Measurements from ENCODE around the gene MPPED1. TPM values are rescaled to one million over a fixed set of nuclear protein-coding genes. Genes with fewer than 3 reads are reported as not detected.
A peak's percentile ranks its signal among the peaks of the same experiment; 100 is the strongest.

Gene MPPED1
- total RNA-seq, 6 donors from 2014 or later: not detected

DNA sequence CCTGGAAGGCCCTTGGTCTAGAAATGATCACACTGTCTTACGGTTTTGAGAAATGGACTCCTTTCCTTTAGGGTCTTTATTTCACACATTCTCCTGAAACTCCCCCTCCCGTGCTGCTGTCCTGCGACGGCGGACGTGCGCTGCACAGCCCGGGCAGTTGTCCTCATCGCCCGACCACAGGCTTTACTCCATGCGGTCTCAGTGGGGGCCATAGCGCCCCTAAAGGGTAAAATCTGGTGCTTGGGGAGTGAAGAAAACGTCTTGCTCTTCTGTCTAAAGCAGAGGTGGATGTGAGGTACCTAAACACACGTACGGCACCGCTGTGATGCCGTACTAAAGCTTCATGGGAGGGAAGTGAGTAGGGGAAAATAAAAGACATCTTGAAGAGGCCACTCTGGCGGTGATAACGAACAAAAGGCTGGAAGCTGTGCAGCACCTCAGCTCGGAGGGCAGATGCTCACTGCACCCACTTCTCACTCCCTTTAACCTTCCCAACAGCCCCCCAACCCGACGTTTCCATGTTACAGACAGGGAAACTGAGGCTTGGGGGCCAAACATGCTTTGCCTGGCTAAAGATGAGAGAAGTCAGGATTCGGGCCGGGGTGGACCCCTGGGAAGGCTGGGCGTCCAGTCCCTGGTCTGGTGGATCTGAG lies 22.6 kb downstream of the MPPED1 start:
- TF ChIP-seq CTCF (IDR thresholded peaks at IDR 0.05) (no peak), EP300 (IDR thresholded peaks at IDR 0.05) (no peak), POLR2A (IDR thresholded peaks at IDR 0.05) (no peak), POLR2AphosphoS5 (IDR thresholded peaks at IDR 0.05) (no peak)
- no peak overlapping the region for H3K4me3 ChIP-seq
- no peaks in the 10 kb centered on the region for H3K27me3 ChIP-seq
- no peaks in the 10 kb centered on the region for H3K4me1 ChIP-seq
- H3K27ac ChIP-seq: no peak overlapping the region
- no peaks in the 10 kb centered on the region for H3K36me3 ChIP-seq
- no peak for ATAC-seq (ENCODE audit: low FRiP score in 2 of 2)
- DNase-seq: no peak
- 65 to 72% methylated on average over 25 of the region's 25 CpGs for WGBS, 2 donors
- H3K9me3 ChIP-seq: no peaks in the 10 kb centered on the region

DNA sequence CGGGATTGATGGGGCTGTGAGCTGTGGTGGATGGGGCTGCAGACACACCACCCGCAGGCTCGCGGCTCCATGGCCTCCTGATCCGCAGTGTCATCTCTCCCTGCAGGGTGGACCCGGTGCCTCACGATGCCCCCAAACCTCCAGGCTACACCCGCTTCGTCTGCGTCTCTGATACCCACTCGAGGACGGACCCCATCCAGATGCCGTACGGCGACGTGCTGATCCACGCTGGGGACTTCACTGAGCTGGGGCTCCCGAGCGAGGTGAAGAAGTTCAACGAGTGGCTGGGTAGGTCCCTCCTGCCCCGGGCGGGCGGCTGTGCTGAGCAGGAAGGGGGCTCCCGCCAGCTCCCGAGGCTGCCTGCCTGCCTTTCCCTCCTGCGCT lies 23.1 kb downstream of the MPPED1 start:
- no peak overlapping the region for H3K4me3 ChIP-seq
- TF ChIP-seq POLR2A (IDR thresholded peaks at IDR 0.05): no peak
- no peak for TF ChIP-seq EP300 (IDR thresholded peaks at IDR 0.05)
- no peak for TF ChIP-seq CTCF (IDR thresholded peaks at IDR 0.05)
- H3K27me3 ChIP-seq: no peaks in the 10 kb centered on the region
- ATAC-seq (ENCODE audit: low FRiP score in 2 of 2) (no peak), DNase-seq (peak in 1 of 2 donors; percentile 72)
- no peak overlapping the region for H3K27ac ChIP-seq
- WGBS, 2 donors: 80 to 83% methylated on average over 18 to 24 of the region's 26 CpGs
- H3K36me3 ChIP-seq: no peaks in the 10 kb centered on the region
- no peaks in the 10 kb centered on the region for H3K4me1 ChIP-seq
- H3K9me3 ChIP-seq: no peaks in the 10 kb centered on the region

DNA sequence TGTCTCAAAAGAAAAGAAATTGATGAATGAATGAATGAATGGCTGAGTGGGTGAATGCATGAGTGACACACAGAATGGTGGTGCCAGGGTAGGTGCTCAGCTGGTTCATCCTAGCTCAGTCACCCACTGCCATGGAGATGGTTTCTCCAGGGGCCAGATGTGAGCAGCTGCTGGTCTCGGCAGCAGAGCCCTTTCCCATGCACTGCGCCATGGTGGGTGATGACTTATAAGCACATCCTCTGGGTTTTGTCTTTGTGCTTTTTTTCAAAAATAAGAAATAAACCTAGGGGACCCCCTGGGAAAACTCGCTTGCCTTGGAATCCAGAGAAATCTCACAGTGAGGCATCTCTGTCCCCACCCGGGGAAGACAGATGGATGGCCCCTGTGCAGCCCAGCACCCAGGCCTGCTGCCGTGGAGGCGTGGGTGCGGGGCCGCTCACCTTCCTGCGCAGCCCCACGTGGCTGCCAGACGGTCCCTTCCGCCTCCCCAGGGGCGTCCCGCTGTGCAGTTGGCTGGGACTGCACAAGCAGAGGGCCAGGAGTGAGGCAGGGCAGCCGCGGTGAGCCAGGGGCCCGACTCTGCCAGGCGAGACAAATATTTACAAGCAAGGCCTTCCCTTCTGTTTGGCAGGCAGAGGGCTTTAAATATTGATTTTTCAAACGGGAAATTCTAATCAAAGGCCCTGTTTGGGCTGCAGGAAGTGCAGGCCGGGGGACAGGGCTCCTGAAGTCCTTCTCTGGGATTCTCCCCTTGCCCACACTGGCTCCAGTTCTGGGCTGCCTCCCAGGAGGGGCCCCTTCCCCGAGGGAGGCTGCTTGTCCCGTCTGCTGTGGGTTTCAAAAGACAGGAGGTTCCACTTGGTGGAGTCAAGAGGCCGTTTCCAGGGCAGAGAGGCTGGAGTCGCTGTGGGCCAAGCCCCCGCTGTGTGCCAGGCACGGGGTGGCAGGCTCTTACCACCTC lies 24.3 kb downstream of the MPPED1 start:
- WGBS, 2 donors: 36 to 53% methylated on average over 12 to 26 of the region's 26 CpGs
- no peaks in the 10 kb centered on the region for H3K27me3 ChIP-seq
- ATAC-seq (ENCODE audit: low FRiP score in 2 of 2): no peak

GRCh38 chr22:43436868-43437267 lies 25.1 kb downstream of the MPPED1 start:
- Histone ChIP-seq H3K27me3 (no peaks in the 10 kb centered on the region), H3K36me3 (no peaks in the 10 kb centered on the region), H3K9me3 (no peaks in the 10 kb centered on the region), H3K27ac (no peak overlapping the region), H3K4me1 (no peaks in the 10 kb centered on the region), H3K4me3 (no peak overlapping the region)
- no peak for ATAC-seq (ENCODE audit: low FRiP score in 2 of 2)
- 87 to 91% methylated on average over 5 of the region's 5 CpGs for WGBS, 2 donors
- TF ChIP-seq POLR2AphosphoS5 (IDR thresholded peaks at IDR 0.05) (no peak), POLR2A (IDR thresholded peaks at IDR 0.05) (no peak)
- no peak for DNase-seq

More for the DNA sequence above, 24.3 kb downstream of the MPPED1 start:
- no peak for TF ChIP-seq POLR2AphosphoS5 (IDR thresholded peaks at IDR 0.05)
- no peak for TF ChIP-seq CTCF (IDR thresholded peaks at IDR 0.05)
- TF ChIP-seq POLR2A (IDR thresholded peaks at IDR 0.05): no peak
- no peak for TF ChIP-seq EP300 (IDR thresholded peaks at IDR 0.05)
- Histone ChIP-seq H3K4me3 (no peak overlapping the region), H3K4me1 (no peaks in the 10 kb centered on the region), H3K9me3 (no peaks in the 10 kb centered on the region), H3K27ac (no peak overlapping the region), H3K36me3 (no peaks in the 10 kb centered on the region)
- no peak for DNase-seq

DNA sequence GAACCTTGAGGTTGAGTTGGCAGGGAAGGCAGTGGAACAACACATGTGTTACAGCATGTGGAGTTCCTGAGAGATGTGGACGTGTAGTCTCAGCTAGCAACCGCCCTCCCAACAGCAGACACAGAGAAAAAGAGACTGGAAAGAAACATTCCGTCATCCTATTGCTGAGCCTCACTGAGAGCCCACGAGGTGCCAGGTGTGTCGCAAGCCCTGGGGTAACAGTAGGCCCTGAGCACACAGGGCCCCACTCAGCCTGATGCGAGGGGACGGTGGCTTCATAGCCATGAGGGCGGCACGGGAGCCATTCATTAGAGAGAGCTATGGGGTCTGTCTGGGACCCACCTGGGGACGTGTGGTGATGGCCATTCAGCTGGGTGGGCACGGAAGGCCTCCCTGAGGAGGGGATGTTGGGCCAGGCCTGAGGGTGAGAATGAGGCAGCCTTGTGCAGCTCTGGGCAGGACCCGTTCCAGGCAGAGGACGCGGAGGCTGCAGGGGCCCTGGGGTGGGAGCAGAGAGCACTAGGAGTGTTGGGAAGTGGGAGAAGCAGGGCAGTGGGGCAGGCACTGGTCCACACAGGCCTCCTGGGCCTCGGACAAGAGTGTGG lies 26.2 kb downstream of the MPPED1 start:
- Histone ChIP-seq H3K36me3 (no peaks in the 10 kb centered on the region), H3K9me3 (no peaks in the 10 kb centered on the region), H3K4me1 (no peaks in the 10 kb centered on the region), H3K27ac (no peak overlapping the region), H3K4me3 (no peak overlapping the region), H3K27me3 (no peaks in the 10 kb centered on the region)
- 86 to 87% methylated on average over 14 to 15 of the region's 15 CpGs for WGBS, 2 donors
- TF ChIP-seq CTCF (IDR thresholded peaks at IDR 0.05) (no peak), EP300 (IDR thresholded peaks at IDR 0.05) (no peak), POLR2AphosphoS5 (IDR thresholded peaks at IDR 0.05) (no peak), POLR2A (IDR thresholded peaks at IDR 0.05) (no peak)
- DNase-seq (peak in 1 of 2 donors; percentile 63), ATAC-seq (ENCODE audit: low FRiP score in 2 of 2) (no peak)

Data from upper lobe of left lung (tissue), 6 donors.